Measurements from ENCODE around the gene NAPEPLD. TPM values are rescaled to one million over a fixed set of nuclear protein-coding genes. Genes with fewer than 3 reads are reported as not detected.
A peak's percentile ranks its signal among the peaks of the same experiment; 100 is the strongest.
"Not testable (repeated sequence)": the region's sequence is repeated elsewhere in the genome, so short reads cannot be mapped to it uniquely, and the experiment has no call there.

Gene NAPEPLD
- total RNA-seq, 1 experiment from 2014 or later, result 14.8 TPM

DNA sequence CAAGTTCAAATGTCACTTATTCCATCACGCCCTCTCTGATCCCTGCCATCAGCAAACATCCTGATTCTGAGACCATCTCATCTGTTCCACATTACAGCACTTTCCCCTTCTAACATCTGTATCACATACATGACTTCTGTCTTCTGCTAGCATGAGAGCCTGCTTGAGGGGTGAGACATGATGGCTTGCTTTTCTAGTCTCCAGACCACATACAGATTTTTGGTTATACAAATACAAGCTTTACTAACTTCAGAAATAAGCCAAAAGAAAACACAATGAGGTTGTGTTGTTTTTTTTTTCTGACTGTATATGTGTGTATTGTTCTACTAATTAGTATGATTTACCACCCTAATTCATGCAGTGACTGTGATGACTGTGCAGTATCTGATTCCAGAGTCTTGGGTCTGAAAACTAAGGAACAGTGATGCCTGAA lies 34.3 kb downstream of the NAPEPLD start:
- H3K9me3 ChIP-seq (ENCODE audit: low read depth, low read length, poor library complexity, severe bottlenecking), result no peaks in the 10 kb centered on the region
- H3K4me1 ChIP-seq (ENCODE audit: insufficient read depth, low read length, poor library complexity, severe bottlenecking), result no peaks in the 10 kb centered on the region
- intact Hi-C loops (cut with micrococcal nuclease; ENCODE audit: unreplicated experiment), result no loop called here
- no TSS peak for BruUV-seq (replicated peaks)
- no peak for TF ChIP-seq EZH2 (IDR thresholded peaks at IDR 0.05; ENCODE audit: borderline replicate concordance, low read depth, low read length, poor library complexity, severe bottlenecking)
- TF ChIP-seq, protein P1, sequence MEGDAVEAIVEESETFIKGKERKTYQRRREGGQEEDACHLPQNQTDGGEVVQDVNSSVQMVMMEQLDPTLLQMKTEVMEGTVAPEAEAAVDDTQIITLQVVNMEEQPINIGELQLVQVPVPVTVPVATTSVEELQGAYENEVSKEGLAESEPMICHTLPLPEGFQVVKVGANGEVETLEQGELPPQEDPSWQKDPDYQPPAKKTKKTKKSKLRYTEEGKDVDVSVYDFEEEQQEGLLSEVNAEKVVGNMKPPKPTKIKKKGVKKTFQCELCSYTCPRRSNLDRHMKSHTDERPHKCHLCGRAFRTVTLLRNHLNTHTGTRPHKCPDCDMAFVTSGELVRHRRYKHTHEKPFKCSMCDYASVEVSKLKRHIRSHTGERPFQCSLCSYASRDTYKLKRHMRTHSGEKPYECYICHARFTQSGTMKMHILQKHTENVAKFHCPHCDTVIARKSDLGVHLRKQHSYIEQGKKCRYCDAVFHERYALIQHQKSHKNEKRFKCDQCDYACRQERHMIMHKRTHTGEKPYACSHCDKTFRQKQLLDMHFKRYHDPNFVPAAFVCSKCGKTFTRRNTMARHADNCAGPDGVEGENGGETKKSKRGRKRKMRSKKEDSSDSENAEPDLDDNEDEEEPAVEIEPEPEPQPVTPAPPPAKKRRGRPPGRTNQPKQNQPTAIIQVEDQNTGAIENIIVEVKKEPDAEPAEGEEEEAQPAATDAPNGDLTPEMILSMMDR (conservative IDR thresholded peaks at IDR 0.05; ENCODE audit: low read depth, low read length), result no peak
- no peak overlapping the region for H3K4me3 ChIP-seq (ENCODE audit: low read depth, low read length, poor library complexity, severe bottlenecking)
- POLR2A ChIA-PET (ENCODE audit: low non-redundant PET), result no interaction called here
- H3K27me3 ChIP-seq (replicated peaks; ENCODE audit: insufficient read depth, low read depth, low read length, poor library complexity), result no peaks in the 10 kb centered on the region
- CTCF ChIA-PET, result no interaction called here
- DNase-seq (ENCODE audit: low spot score), result no peak
- H3K36me3 ChIP-seq (ENCODE audit: insufficient read depth, low read length, poor library complexity, severe bottlenecking), result peaks cover 2% of the 10 kb centered on the region
- H3K27ac ChIP-seq (ENCODE audit: low read depth, low read length, poor library complexity, severe bottlenecking), result no peak overlapping the region

DNA sequence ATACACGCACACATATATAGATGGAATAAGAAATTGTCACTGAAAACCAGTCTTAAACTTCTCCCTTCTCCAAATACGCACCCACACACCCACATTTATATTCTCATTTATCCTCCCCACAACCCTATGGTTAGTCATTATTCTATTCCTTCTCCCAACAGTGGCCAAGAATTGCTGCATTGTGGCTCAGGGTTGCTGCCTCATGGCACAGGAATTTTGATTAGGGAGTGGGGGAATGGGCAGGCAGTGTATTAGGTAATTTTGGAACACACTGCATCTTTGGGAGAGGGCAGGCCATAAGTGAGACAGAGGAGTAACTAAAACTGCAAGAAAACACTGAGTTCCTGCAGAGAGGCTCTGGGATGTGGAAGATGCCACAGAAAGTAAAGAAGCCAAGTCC lies 35.7 kb downstream of the NAPEPLD start:
- H3K36me3 ChIP-seq (ENCODE audit: insufficient read depth, low read length, poor library complexity, severe bottlenecking), result no peaks in the 10 kb centered on the region
- H3K27me3 ChIP-seq (replicated peaks; ENCODE audit: insufficient read depth, low read depth, low read length, poor library complexity), result no peaks in the 10 kb centered on the region
- peak; percentile 31 for DNase-seq (ENCODE audit: low spot score)
- intact Hi-C loops (cut with micrococcal nuclease; ENCODE audit: unreplicated experiment), result no loop called here
- no peaks in the 10 kb centered on the region for H3K9me3 ChIP-seq (ENCODE audit: low read depth, low read length, poor library complexity, severe bottlenecking)
- no peak overlapping the region for H3K27ac ChIP-seq (ENCODE audit: low read depth, low read length, poor library complexity, severe bottlenecking)
- ChIA-PET CTCF (no interaction called here), POLR2A (ENCODE audit: low non-redundant PET) (no interaction called here)
- TF ChIP-seq EZH2 (IDR thresholded peaks at IDR 0.05; ENCODE audit: borderline replicate concordance, low read depth, low read length, poor library complexity, severe bottlenecking), result no peak
- TF ChIP-seq, protein P1 (conservative IDR thresholded peaks at IDR 0.05; ENCODE audit: low read depth, low read length), result no peak
- no TSS peak for BruUV-seq (replicated peaks)
- no peak overlapping the region for H3K4me3 ChIP-seq (ENCODE audit: low read depth, low read length, poor library complexity, severe bottlenecking)
- H3K4me1 ChIP-seq (ENCODE audit: insufficient read depth, low read length, poor library complexity, severe bottlenecking), result no peaks in the 10 kb centered on the region

DNA sequence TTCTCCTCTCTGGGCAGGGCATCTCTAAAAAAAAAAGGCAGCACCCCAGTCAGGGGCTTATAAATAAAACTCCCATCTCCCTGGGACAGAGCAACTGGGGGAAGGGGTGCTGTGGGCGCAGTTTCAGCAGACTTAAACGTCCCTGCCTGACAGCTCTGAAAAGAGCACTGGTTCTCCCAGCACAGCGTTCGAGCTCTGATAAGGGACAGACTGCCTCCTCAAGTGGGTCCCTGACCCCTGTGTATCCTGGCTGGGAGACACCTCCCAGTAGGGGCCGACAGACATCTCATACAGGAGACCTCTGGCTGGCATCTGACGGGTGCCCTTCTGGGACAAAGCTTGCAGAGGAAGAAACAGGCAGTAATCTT lies 42.2 kb downstream of the NAPEPLD start:
- CTCF ChIA-PET; intact Hi-C loops (cut with micrococcal nuclease; ENCODE audit: unreplicated experiment); H3K27me3 ChIP-seq (replicated peaks; ENCODE audit: insufficient read depth, low read depth, low read length, poor library complexity); DNase-seq (ENCODE audit: low spot score); H3K27ac ChIP-seq (ENCODE audit: low read depth, low read length, poor library complexity, severe bottlenecking); POLR2A ChIA-PET (ENCODE audit: low non-redundant PET); BruUV-seq (replicated peaks); H3K4me1 ChIP-seq (ENCODE audit: insufficient read depth, low read length, poor library complexity, severe bottlenecking); H3K4me3 ChIP-seq (ENCODE audit: low read depth, low read length, poor library complexity, severe bottlenecking); H3K9me3 ChIP-seq (ENCODE audit: low read depth, low read length, poor library complexity, severe bottlenecking): not testable (repeated sequence)
- H3K36me3 ChIP-seq (ENCODE audit: insufficient read depth, low read length, poor library complexity, severe bottlenecking), result peaks cover 13% of the 10 kb centered on the region

DNA sequence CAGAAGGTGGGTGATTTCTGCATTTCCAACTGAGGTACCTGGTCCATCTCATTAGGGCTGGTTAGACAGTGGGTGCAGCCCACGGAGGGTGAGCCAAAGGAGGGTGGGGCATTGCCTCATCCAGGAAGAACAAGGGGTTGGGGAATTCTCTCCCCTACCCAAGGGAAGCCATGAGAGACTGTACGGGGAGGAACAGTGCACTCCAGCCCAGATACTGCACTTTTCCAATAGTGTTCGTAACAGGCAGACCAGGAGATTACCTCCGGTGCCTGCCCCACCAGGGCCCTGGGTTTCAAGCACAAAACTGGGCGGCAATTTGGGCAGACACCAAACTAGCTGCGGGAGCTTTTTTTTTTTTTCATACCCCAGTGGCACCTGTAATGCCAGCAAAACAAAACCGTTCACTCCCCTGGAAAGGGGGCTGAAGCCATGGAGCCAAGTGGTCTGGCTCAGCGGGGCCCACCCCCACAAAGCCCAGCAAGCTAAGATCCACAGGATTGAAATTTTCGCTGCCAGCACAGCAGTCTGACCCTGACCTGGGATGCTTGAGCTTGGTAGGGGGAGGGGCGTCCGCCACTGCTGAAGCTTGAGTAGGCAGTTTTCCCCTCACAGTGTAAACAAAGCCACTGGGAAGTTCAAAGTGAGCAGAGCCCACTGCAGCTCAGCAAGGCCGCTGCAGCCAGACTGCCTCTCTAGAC lies 42.7 kb downstream of the NAPEPLD start:
- intact Hi-C loops (cut with micrococcal nuclease; ENCODE audit: unreplicated experiment), result no loop called here
- Histone ChIP-seq H3K36me3 (ENCODE audit: insufficient read depth, low read length, poor library complexity, severe bottlenecking) (peaks cover 13% of the 10 kb centered on the region), H3K9me3 (ENCODE audit: low read depth, low read length, poor library complexity, severe bottlenecking) (no peaks in the 10 kb centered on the region), H3K27me3 (replicated peaks; ENCODE audit: insufficient read depth, low read depth, low read length, poor library complexity) (no peaks in the 10 kb centered on the region), H3K4me1 (ENCODE audit: insufficient read depth, low read length, poor library complexity, severe bottlenecking) (no peaks in the 10 kb centered on the region), H3K27ac (ENCODE audit: low read depth, low read length, poor library complexity, severe bottlenecking) (no peak overlapping the region), H3K4me3 (ENCODE audit: low read depth, low read length, poor library complexity, severe bottlenecking) (no peak overlapping the region)
- BruUV-seq (replicated peaks), result no TSS peak
- ChIA-PET POLR2A (ENCODE audit: low non-redundant PET) (no interaction called here), CTCF (no interaction called here)
- DNase-seq (ENCODE audit: low spot score), result no peak
- TF ChIP-seq, protein P1 (conservative IDR thresholded peaks at IDR 0.05; ENCODE audit: low read depth, low read length), result no peak
- TF ChIP-seq EZH2 (IDR thresholded peaks at IDR 0.05; ENCODE audit: borderline replicate concordance, low read depth, low read length, poor library complexity, severe bottlenecking), result no peak
